ENCODE measurements around the gene FAM163B. TPM values are rescaled to one million over a fixed set of nuclear protein-coding genes. Genes with fewer than 3 reads are reported as not detected.

FAM163B gene
- total and polyA plus RNA-seq, 9 of the 15 experiments (the other 6 are each of a cell fraction or from before 2014, with no cell fraction given), result not detected

GRCh38 chr9:133545494-133546286, 63.5 kb downstream of the FAM163B start (continued):
- TF ChIP-seq MNT (conservative IDR thresholded peaks at IDR 0.05) (no peak), CTCF (IDR thresholded peaks at IDR 0.05 in 2 of 3, conservative IDR thresholded peaks at IDR 0.05 in 1 of 3; ENCODE audit: insufficient read depth in 2 of 3, low read depth in 1 of 3, low read length in 3 of 3) (no peak)

- Histone ChIP-seq H3K36me3 (ENCODE audit: control insufficient read depth, insufficient read depth, low read length) (no peaks in the 10 kb centered on the region), H3K9ac (ENCODE audit: insufficient read depth in 1 of 2, low read depth in 2 of 2, low read length in 2 of 2) (no peak overlapping the region), H3K9me3 (replicated peaks; ENCODE audit: control insufficient read depth, insufficient read depth, low read depth, low read length) (no peaks in the 10 kb centered on the region), H3K4me2 (ENCODE audit: insufficient read depth, low read length) (no peak overlapping the region), H4K20me1 (replicated peaks; ENCODE audit: control insufficient read depth, insufficient read depth, low read length) (peaks cover 30% of the 10 kb centered on the region), H3K79me2 (ENCODE audit: control insufficient read depth, insufficient read depth, low read length) (no peaks in the 10 kb centered on the region), H3K4me1 (replicated peaks in 1 of 2; ENCODE audit: control insufficient read depth in 2 of 2, insufficient read depth in 2 of 2, low read length in 2 of 2) (peaks cover 0 to 32% of the 10 kb centered on the region in 2 experiments; a peak in 3 of 5 replicates), H2AFZ (ENCODE audit: low read depth, low read length) (no peak overlapping the region), H3K4me3 (no peak overlapping the region), H3K27ac (ENCODE audit: extremely low read depth, low read depth, low read length) (no peak overlapping the region), H3K9me1 (ENCODE audit: control insufficient read depth, insufficient read depth, low read length) (peaks cover 4% of the 10 kb centered on the region), H3K27me3 (ENCODE audit: control insufficient read depth in 2 of 2, insufficient read depth in 2 of 2, low read length in 2 of 2) (peaks cover 34 to 73% of the 10 kb centered on the region in 2 experiments)
- no TSS peak for BruUV-seq (replicated peaks)
- DNase-seq (ENCODE audit: extremely low read depth in 1 of 4, low spot score in 3 of 4) (no peak), FAIRE-seq (no peak), ATAC-seq (peak; percentile 50)
- 2% methylated on average over 14 of the region's 16 CpGs for WGBS (ENCODE audit: insufficient coverage, low coverage, missing lambda C conversion rate)
- in situ Hi-C loops (cut with MboI) (no loop called here), intact Hi-C loops (cut with micrococcal nuclease) (no loop called here)
- no peak for TF ChIP-seq ZSCAN29 (IDR thresholded peaks at IDR 0.05)
- peak; percentile 88; the same call in 1 of the 2 replicates for TF ChIP-seq KLF1 (tag; IDR thresholded peaks at IDR 0.05)
- no peak for TF ChIP-seq SUPT5H (IDR thresholded peaks at IDR 0.05)
- TF ChIP-seq BRCA1 (IDR thresholded peaks at IDR 0.05), result no peak
- no peak for TF ChIP-seq BRCA1 (CRISPR knock-in tag; IDR thresholded peaks at IDR 0.05)
- ChIA-PET POLR2A (interaction anchor here (0.6 to 1.7 kb wide), 7 partner anchors 7 to 140 kb away, joined by 3 to 6 read pairs (median 4); partner anchors contain the start of genes ADAMTSL2 and SLC2A6), CTCF (ENCODE audit: low intra/inter-chr PET ratio) (no interaction called here)
Observed at GRCh38 chr9:133543772-133544467, 65.3 kb downstream of the FAM163B start.

Data from K562 (cell line).